GM21723 (cell line): ENCODE data around the gene ID4.

Source experiments
- ATAC-seq: cut with Tn5 transposase; IDR thresholded peaks from one replicate; pipeline ENCODE4 v1.9.1; 2021; ENCODE audit warnings: mild to moderate bottlenecking, moderate library complexity; ENCODE audit not compliant: unreplicated experiment

ID4 gene

GRCh38 chr6:19855536-19855935 lies 18.4 kb downstream of the ID4 start:
- ATAC-seq = no peak

- ATAC-seq = no peak
These were observed 20.0 kb downstream of the ID4 start for GRCh38 chr6:19857139-19857538.

DNA sequence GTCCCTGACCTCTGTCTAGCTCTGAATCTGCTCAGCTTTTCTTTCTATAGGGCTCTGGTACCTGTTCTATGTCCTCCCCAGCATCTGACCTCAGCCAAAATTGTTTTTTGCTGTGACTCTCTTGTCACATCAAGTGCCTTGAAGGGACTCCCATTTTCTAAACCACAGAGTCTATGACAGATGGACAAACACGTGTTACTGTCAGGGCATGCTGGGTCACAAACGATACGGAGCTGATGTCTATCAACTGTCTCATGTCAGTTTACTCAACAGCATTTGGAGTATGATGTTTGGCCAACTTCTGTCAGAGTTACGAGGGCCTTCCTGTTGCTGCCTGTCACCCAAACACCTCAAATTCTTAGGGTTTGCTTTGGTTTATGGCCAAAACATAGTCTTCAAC lies 20.5 kb downstream of the ID4 start:
- no peak for ATAC-seq

DNA sequence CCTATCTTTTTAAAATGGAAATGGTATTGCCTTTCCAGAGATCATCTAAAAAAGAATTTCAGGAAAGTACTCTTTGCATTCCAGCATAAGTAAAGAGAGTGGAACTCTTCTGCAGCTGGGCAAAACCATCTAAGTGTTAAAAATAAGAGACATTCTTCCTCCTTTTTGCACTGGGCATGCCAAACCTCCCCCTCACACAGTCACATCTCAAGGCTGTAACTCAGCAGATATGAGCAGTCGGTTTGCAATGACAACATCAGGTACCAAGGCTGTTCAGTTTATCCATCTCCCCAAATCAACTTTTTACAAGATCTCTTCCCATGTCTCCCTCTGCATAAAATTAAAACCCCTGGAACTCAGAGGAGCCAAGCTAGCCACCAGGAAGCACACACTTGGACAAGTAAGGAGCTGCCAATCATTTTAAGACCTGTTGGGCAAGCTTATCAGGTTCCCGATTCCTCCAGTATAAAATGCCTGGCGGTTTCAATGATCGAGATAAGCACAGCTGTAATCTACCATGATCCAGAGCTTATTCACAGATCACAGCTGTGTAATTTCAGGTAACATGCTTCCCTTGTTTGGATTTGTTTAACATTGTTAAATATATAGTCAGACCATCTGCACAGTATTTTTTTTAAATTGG lies 23.2 kb downstream of the ID4 start:
- no peak for ATAC-seq

DNA sequence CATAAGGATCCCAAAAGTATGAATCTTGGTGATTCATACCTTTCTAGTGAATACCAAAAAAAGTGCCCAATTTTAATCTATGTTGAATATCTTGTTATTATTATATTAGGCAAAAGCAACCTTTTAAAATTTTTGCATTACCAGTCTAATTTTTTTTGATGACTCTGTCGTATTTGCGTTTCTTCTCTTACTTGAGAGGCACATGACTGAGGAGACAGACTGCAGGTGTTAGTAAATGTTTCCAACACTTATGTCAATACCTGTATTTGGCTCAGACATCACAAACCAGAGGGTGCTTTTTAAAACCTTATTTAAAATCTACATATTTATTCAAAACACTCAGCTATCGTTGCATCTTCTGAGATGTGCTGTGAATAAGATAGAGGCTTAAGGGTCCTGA lies 27.1 kb downstream of the ID4 start:
- no peak for ATAC-seq

GRCh38 chr6:19865178-19865577 lies 28.0 kb downstream of the ID4 start:
- ATAC-seq = no peak

DNA sequence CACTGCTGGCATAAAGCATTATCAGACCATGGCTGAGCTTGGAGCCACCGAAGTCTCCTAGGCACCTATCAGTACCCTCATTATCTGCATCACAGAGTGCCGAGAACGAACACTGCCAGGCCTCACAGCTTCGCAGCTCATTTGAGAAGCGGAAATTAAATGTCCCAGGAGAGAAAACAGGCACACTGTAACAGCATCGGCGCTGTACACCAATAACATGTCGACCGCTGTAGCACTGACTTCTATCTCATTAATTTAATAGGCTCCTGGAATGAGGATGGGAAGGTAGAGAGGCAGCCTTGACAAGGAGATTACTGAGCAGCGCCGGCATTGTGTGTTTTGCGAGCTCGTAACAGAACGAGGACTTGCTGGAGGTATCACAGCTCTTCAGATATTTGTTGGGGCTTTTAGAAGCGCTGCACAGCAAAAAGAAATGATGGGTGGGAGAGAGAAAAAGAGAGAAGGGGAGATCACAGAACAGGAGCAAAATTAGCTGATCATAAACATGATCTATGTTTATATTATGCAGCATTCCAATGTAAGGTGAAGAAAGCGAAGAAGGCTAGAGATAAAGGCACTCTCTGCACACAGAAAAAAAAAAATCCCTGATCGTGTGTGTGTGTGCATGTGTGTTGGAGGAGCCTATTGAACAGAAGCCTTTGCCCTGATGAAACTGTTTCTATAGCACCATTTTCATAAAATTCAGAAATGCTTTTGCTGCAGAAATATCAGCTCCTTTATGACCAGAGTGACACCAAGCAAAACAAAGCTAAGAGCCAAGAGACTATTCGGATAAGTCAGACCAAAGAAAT lies 29.2 kb downstream of the ID4 start:
- ATAC-seq = no peak

GRCh38 chr6:19866985-19867627 lies 29.9 kb downstream of the ID4 start:
- no peak for ATAC-seq

GRCh38 chr6:19869464-19869863 lies 32.3 kb downstream of the ID4 start:
- no peak for ATAC-seq

DNA sequence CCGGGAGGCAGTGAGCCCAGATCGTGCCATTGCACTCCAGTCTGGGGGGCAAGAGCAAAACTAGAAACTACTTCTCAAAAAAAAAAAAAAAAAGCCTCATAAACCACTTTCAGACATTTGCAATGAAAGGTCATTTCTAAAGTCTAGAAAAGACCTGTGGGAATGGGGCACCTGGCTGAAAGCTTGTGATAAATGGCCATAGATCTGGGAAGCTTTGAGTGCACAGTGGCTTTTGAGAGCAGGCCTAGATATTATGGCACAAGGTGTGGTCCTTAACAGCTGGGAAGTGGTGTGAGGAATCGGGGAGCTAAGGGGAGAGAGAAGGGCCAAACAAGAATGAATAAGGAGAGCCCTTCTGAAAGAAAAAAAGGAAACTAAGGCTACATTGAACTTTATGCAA lies 33.2 kb downstream of the ID4 start:
- ATAC-seq = no peak

GRCh38 chr6:19873031-19873430 lies 35.9 kb downstream of the ID4 start:
- ATAC-seq = no peak

DNA sequence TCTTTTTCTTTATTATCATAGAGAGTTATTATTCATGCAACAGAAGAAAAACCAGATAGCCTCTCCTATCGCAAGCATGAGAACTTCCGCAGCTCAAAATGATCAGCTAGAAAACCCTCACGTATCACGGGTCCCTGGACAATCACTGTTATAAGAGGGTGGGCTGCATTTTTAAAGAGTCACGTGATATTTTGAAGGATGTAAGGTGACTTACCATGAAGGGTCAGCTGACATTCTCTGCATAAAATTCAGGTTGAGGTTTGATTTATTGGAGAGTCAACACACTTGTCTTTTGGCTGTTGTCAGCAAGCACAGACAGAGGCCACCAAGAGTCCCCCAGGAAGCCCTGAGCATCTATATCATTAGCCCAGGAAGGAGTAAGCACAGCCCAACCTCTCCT lies 39.5 kb downstream of the ID4 start:
- no peak for ATAC-seq

DNA sequence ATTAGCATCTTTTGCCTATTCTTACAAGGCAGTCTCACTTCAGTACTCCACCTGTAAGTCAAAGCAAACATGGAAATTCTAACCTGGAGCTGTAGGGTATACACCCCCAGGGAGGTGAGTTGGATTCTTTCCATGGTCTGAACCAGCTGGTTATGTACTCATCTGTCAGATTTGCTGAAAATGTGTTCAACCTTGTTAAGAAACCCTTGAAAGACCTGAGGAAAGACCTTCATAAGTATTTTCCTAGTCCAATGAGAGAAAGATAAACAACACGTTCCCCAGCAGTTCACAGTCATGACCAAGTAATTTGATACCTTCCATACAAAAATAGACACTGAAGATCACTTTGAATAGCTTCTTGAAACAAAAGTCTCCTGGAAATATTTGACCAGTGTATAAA lies 42.5 kb downstream of the ID4 start:
- no peak for ATAC-seq

DNA sequence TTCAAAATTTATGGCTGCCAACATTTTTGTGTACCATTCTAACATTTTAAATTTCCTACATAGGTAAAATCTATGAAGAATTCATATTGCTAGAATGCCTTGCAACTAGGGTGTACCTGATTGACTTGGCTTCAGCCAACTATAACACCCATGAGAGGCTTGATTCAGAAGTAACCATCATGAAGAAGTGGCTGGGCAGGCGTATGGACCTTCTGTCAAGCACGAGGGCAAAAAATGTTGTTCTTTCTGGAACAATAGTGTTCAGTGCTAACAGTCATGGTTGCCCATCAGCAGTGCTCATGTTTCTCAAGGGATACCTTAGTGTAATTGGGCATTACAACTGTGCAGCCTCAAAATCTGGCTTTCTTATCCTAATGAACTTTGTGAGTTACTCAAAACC lies 42.9 kb downstream of the ID4 start:
- ATAC-seq = no peak

GRCh38 chr6:19891451-19891850 lies 54.3 kb downstream of the ID4 start:
- no peak for ATAC-seq
